Hepatocyte (in vitro differentiated cells): ENCODE data around the gene IL12B. TPM values are rescaled to one million over a fixed set of nuclear protein-coding genes. Genes with fewer than 3 reads are reported as not detected.

ENCODE experiments used
- DNase-seq: peaks from one replicate; pipeline ENCODE4 v3.0.0-alpha.2; 2016; ENCODE audit warnings: low spot score
- H2AFZ ChIP-seq: fragments of 200-600 bp; sonication (generic); 2 replicates; pipeline ENCODE4 v1.6.0; 2016; ENCODE audit warnings: antibody characterized with exemption, mild to moderate bottlenecking
- H3K27ac ChIP-seq: fragments of 200-600 bp; sonication (generic); 2 replicates; pipeline ENCODE4 v1.5.1; 2016; ENCODE audit warnings: mild to moderate bottlenecking
- H3K27me3 ChIP-seq: fragments of 200-600 bp; sonication (generic); 2 replicates; pipeline ENCODE4 v1.6.1; 2016
- H3K36me3 ChIP-seq: fragments of 200-600 bp; sonication (generic); replicated peaks from 2 replicates; pipeline ENCODE4 v1.5.1; 2016; ENCODE audit warnings: low read depth; ENCODE audit not compliant: insufficient read depth
- H3K4me1 ChIP-seq: fragments of 200-600 bp; sonication (generic); 2 replicates; pipeline ENCODE4 v1.5.1; 2016; ENCODE audit warnings: mild to moderate bottlenecking, moderate library complexity; ENCODE audit not compliant: insufficient read depth
- H3K4me2 ChIP-seq: fragments of 200-600 bp; sonication (generic); 2 replicates; pipeline ENCODE4 v1.6.0; 2016
- H3K4me3 ChIP-seq: fragments of 200-600 bp; sonication (generic); 2 replicates; pipeline ENCODE4 v1.5.1; 2016; ENCODE audit warnings: mild to moderate bottlenecking
- H3K79me2 ChIP-seq: fragments of 200-600 bp; sonication (generic); 2 replicates; pipeline ENCODE4 v1.6.0; 2017; ENCODE audit warnings: mild to moderate bottlenecking
- H3K9me2 ChIP-seq: fragments of 200-600 bp; sonication (generic); replicated peaks from 2 replicates; pipeline ENCODE4 v1.6.0; 2017; ENCODE audit warnings: mild to moderate bottlenecking; ENCODE audit not compliant: insufficient read depth
- H3K9me3 ChIP-seq: fragments of 200-600 bp; sonication (generic); 2 replicates; pipeline ENCODE4 v1.5.1; 2016; ENCODE audit warnings: low read depth, mild to moderate bottlenecking
- H4K20me1 ChIP-seq: fragments of 200-600 bp; sonication (generic); 2 replicates; pipeline ENCODE4 v1.6.0; 2016; ENCODE audit warnings: mild to moderate bottlenecking; ENCODE audit not compliant: insufficient read depth, poor library complexity, severe bottlenecking
- EZH2 ChIP-seq: fragments of 200-600 bp; sonication (generic); IDR thresholded peaks from 2 replicates; pipeline ENCODE4 v1.6.1; 2016; ENCODE audit warnings: antibody characterized with exemption, mild to moderate bottlenecking, borderline replicate concordance
- EZH2phosphoT487 ChIP-seq: fragments of 200-600 bp; sonication (generic); IDR thresholded peaks from one replicate; pipeline ENCODE4 v1.6.1; 2018; ENCODE audit warnings: antibody characterized with exemption, mild to moderate bottlenecking, low read depth, moderate library complexity; ENCODE audit not compliant: unreplicated experiment, severe bottlenecking
- WGBS: methylation state at CpG from one replicate; pipeline ENCODE4 v1.1.6; 2016; ENCODE audit warnings: low lambda C conversion rate; ENCODE audit errors: missing lambda C conversion rate; 5-methylcytosine and 5-hydroxymethylcytosine counted together
- polyA plus RNA-seq: library from polyadenylated mRNA; unstranded; fragments of >200 nt; fragmentation: Nextera tagmentation; extraction: Ambion mirVana; gene quantifications from 2 replicates; pipeline ENCODE4 v1.2.1, GENCODE V29; 2016
- total RNA-seq: library from RNA; depleted of rRNA; stranded (reverse); fragments of >200 nt; gene quantifications from 2 replicates; pipeline ENCODE4 v1.2.3, GENCODE V29; 2014
- TF ChIP-seq, protein P1 (sequence below): fragments of 200-600 bp; sonication (generic); IDR thresholded peaks from 2 replicates; pipeline ENCODE4 v1.5.1; 2016; ENCODE audit warnings: antibody characterized with exemption, mild to moderate bottlenecking; ENCODE audit not compliant: poor library complexity

The IL12B gene
- total and polyA plus RNA-seq, 2 experiments from 2014 or later: not detected

DNA sequence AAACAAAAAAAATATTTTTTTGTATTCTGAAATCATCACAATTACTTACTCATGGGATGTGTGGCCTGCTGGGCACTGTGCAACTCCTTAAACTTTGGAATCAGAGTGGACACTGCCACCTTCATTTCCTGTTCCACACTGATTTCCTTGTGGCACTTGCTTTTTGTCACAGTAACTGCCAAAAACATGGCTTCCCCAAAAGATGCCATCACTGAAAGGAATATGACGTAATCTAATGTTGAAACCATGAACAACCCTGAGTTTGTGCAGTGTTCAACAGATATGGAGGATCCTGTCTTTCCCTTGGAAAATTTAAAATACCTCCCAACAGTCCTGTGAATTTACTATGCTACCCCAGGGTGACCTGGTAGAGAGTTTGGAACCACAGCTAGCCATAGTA, 12.6 kb upstream of the IL12B start:
- DNase-seq: no peak
- WGBS: 94% methylated on average over 1 of the region's 1 CpG
- H3K27ac ChIP-seq: no peak overlapping the region
- H3K4me3 ChIP-seq: no peak overlapping the region
- no peaks in the 10 kb centered on the region for H3K27me3 ChIP-seq
- no peaks in the 10 kb centered on the region for H3K36me3 ChIP-seq
- no peaks in the 10 kb centered on the region for H3K79me2 ChIP-seq
- no peak overlapping the region for H2AFZ ChIP-seq
- H4K20me1 ChIP-seq: no peaks in the 10 kb centered on the region
- no peak overlapping the region for H3K4me2 ChIP-seq
- no peak for TF ChIP-seq EZH2
- TF ChIP-seq, protein P1, sequence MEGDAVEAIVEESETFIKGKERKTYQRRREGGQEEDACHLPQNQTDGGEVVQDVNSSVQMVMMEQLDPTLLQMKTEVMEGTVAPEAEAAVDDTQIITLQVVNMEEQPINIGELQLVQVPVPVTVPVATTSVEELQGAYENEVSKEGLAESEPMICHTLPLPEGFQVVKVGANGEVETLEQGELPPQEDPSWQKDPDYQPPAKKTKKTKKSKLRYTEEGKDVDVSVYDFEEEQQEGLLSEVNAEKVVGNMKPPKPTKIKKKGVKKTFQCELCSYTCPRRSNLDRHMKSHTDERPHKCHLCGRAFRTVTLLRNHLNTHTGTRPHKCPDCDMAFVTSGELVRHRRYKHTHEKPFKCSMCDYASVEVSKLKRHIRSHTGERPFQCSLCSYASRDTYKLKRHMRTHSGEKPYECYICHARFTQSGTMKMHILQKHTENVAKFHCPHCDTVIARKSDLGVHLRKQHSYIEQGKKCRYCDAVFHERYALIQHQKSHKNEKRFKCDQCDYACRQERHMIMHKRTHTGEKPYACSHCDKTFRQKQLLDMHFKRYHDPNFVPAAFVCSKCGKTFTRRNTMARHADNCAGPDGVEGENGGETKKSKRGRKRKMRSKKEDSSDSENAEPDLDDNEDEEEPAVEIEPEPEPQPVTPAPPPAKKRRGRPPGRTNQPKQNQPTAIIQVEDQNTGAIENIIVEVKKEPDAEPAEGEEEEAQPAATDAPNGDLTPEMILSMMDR: no peak
- peaks cover 7% of the 10 kb centered on the region for H3K4me1 ChIP-seq
- no peaks in the 10 kb centered on the region for H3K9me2 ChIP-seq
- H3K9me3 ChIP-seq: no peaks in the 10 kb centered on the region

DNA sequence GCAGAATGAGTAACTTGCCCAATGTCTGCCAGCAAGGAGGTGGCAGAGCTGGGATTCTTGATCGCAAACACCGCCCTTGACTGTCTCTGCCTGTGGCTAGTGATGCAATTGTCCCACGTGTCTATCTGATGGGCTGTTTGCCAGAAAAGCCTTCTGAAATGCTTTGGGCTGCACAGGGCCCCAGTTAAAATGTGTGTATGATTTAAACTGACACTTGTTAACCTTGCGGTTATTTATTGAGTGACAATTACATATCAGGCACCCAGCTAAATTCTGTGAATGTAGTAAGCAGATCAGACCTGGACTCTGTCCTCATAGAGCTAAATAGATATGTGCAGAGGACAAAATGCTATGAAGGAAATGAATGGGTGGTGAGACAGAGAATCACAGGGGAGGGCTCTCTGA, 11.6 kb upstream of the IL12B start:
- Histone ChIP-seq H3K27ac (no peak overlapping the region), H3K79me2 (no peaks in the 10 kb centered on the region), H3K9me3 (no peaks in the 10 kb centered on the region), H3K36me3 (no peaks in the 10 kb centered on the region), H3K4me1 (peaks cover 7% of the 10 kb centered on the region), H2AFZ (no peak overlapping the region), H3K4me3 (no peak overlapping the region), H3K9me2 (no peaks in the 10 kb centered on the region), H4K20me1 (no peaks in the 10 kb centered on the region), H3K4me2 (no peak overlapping the region), H3K27me3 (no peaks in the 10 kb centered on the region)
- WGBS: 22% methylated on average over 4 of the region's 4 CpGs
- DNase-seq: peak; percentile 79
- TF ChIP-seq EZH2phosphoT487 (no peak), EZH2 (no peak)
- TF ChIP-seq, protein P1: no peak

DNA sequence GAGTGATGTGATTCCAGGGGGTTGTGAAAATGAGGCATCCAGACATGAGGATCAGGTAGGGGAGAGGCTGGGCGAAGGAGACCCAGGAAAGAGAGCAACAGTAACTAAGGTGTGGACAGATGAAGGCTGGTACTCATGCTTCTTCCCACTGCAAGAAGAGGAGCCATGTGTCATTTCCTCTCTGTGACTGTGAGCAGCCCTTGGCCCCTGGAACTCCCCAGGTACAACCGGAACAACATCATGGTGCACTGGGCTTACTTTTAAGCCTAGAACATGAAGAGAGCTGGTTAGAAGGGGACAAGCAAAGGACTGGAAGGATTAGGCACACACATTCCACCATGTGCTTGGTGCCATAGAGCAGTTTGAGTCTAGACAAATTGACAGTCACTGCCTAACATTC, 10.9 kb upstream of the IL12B start:
- Histone ChIP-seq H3K4me2 (no peak overlapping the region), H3K9me3 (no peaks in the 10 kb centered on the region), H3K9me2 (no peaks in the 10 kb centered on the region), H4K20me1 (no peaks in the 10 kb centered on the region), H3K79me2 (no peaks in the 10 kb centered on the region), H3K4me1 (peaks cover 7% of the 10 kb centered on the region), H2AFZ (no peak overlapping the region), H3K36me3 (no peaks in the 10 kb centered on the region), H3K27me3 (no peaks in the 10 kb centered on the region), H3K4me3 (no peak overlapping the region), H3K27ac (no peak overlapping the region)
- no peak for DNase-seq
- 98% methylated on average over 2 of the region's 2 CpGs for WGBS
- TF ChIP-seq, protein P1: no peak
- TF ChIP-seq EZH2: no peak

DNA sequence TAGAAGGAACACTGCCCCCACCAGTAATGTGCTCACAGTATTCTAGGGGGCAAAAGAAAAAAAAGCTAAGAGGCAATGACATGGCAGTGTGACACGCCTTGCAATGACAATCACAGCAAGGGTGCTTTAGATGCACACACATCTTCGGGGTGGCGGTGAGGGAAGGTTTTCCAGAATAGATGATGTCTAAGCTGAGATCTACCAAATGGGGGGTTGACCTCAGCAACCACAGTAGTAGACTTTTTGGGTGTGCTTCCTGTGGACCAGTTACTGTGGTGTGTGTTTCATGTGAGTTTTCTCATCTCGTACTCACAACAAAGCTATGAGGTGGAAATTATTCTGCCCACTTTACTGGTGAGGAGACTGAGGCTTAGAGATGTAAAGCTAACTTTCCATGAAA, 10.2 kb upstream of the IL12B start:
- Histone ChIP-seq H3K9me2 (no peaks in the 10 kb centered on the region), H3K79me2 (no peaks in the 10 kb centered on the region), H3K27ac (no peak overlapping the region), H3K4me3 (no peak overlapping the region), H3K9me3 (no peaks in the 10 kb centered on the region), H2AFZ (no peak overlapping the region), H3K4me2 (no peak overlapping the region), H3K4me1 (peaks cover 7% of the 10 kb centered on the region), H4K20me1 (no peaks in the 10 kb centered on the region), H3K27me3 (no peaks in the 10 kb centered on the region), H3K36me3 (no peaks in the 10 kb centered on the region)
- WGBS: 89% methylated on average over 4 of the region's 4 CpGs
- TF ChIP-seq EZH2: no peak
- TF ChIP-seq EZH2phosphoT487: no peak
- TF ChIP-seq, protein P1: no peak
- DNase-seq: no peak
